Suprapubic skin (tissue), 3 donors: ENCODE results near the gene PLXDC1.

Experiments used
- CTCF ChIP-seq, 2 donors: fragments of 200-600 bp in 1 of 2; fragments of 450-650 bp in 1 of 2; sonication (generic) in 1 of 2; IDR thresholded peaks; one replicate each; pipeline ENCODE4 v1.5.1; 2016 to 2019; ENCODE audit warnings: antibody characterized with exemption in 2 of 2, mild to moderate bottlenecking in 1 of 2, moderate library complexity in 1 of 2
- EP300 ChIP-seq: sonication (generic); formaldehyde crosslinking; IDR thresholded peaks from one replicate; pipeline ENCODE4 v1.6.1; 2017; ENCODE audit warnings: antibody characterized with exemption

- TF ChIP-seq EP300: no peak
- no peak for TF ChIP-seq CTCF (IDR thresholded peaks at IDR 0.05)
Measured at GRCh38 chr17:39187152-39187830, 35.9 kb upstream of the PLXDC1 start.
